HG03139 (cell line): ENCODE data around the gene MED25.

ENCODE experiments used
- ATAC-seq: cut with Tn5 transposase; IDR thresholded peaks from one replicate; pipeline ENCODE4 v1.9.1; 2021; ENCODE audit not compliant: unreplicated experiment

Gene MED25

DNA sequence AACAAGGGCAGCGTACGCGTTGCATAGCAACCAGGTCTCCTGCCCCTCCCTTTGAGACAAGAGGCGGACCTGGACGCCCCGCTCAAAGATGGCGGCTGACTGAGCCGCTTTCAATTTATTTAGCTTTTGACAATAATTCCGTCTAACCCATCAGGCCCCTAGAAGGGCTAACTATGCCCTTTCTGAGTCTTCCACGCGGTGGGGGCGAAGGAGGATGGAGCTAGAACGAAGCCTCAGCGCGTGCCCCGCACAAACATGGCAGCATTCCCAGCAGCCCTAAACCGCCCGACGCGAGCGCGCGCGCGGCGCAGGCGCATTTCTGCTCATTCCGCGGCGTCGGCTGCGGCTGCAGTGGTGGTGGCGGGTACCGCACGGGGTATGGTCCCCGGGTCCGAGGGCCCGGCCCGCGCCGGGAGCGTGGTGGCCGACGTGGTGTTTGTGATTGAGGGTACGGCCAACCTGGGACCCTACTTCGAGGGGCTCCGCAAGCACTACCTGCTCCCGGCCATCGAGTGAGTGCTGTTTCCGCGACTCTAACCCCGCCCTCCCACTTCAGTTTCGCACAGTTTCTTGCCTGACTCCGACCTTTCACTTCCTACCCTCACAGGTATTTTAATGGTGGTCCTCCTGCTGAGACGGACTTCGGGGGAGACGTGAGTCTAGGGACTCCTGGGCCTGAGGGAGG lies at the start of gene MED25:
Gene MED25, plus strand, starts transcription at position 326 of the 685 bp plus-strand sequence. Its CDS starts 53 bp downstream, at position 379.
- no peak for ATAC-seq

DNA sequence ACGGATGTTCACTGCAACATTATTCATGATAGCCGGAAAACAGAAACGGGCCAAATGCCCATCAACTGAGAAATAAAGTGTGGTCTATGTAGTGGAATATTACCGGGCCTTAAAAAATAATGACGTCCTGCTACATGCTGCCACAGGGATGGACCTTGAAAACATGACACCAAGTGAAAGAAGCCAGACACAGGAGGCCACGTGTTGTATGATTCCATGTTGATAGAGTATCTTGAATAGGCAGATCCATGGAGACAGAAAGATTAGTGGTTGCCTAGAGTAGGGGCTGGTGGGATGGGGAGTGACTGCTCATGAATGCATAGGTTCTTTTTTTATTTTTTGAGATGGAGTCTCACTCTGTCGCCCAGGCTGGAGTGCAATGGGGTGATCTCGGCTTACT lies 47.6 kb upstream of the MED25 start:
- ATAC-seq, result no peak

DNA sequence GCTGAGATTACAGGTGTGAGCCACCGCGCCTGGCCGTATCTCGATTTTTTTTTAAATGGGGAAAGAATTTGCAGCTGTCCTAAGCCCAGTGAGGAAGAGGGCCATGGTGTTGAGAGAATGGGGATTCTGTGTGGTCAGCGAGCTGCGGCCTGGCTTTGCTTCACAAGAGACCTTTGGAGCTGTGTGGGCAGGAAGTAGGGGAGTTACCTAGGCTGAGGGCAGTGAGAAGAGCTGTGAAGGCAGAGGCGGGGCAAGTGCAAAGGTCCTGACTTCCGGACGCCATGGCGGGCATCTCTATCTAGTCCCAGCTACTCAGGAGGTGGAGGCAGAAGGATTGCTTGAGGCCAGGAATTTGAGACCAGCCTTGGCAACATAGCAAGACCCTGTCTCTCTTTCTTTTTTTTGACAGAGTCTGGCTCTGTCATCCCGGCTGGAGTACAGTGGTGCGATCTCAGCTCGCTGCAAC lies 46.4 kb upstream of the MED25 start:
- no peak for ATAC-seq

DNA sequence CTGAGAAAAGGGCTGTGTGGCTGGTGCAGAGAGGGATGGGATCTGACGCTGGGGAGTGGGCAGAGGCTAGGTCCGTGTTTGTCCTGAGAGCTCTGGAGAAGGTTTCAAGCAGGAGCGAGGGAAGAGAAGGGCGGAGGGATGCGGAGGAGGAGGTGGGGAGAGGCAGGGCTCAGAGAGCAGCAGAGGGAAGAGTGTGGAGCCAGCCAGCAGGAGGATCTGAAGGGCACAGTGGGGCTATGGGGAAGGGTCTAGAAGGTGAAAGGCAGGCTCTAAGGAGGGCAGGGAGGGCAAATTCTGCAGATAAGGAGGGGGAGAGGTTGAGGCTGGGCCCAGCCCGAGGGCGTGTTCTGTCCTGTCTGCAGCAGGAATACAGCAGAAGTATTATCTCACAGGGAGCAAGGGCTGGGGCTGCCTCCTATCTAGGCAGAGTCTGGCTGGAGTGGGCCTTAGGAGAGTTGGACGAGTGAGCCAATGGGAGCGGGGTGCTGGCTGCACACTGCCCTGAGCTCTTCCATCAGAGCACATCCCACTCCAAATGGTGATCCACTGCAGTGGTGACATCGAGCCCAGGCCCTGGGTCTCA lies 45.1 kb upstream of the MED25 start:
- no peak for ATAC-seq

DNA sequence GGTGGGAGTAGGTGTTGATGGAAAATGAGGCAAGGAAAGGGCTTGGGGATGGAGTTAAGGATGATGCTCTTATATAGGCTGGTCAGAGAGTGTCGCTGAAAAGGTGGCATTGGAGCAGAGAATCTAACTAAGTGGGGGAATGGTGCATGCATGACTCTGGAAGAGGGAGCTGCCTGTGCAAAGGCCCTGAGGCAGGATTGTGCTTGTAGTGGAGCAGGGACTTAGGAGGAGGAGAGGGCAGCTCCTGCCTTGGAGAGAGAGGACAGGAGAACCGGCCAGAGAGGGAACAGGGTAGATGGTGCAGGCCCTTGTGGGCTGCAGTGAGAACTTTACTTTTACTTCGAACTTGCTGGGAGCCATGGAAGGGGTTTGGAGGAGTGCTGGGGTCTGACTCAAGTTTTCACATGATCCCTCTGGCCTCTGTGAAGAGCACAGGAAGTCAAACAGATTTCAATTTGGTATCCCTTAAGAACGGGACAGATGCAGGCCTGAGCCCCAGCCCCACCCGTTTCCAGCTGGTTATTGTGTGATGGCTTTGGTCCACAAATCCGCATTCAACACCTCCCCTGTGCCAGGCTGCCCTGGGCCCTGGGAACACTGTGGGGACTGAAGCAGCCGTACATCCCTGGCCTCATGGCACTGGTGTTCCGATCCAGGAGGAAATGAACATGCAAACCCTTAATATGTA lies 44.3 kb upstream of the MED25 start:
- no peak for ATAC-seq

DNA sequence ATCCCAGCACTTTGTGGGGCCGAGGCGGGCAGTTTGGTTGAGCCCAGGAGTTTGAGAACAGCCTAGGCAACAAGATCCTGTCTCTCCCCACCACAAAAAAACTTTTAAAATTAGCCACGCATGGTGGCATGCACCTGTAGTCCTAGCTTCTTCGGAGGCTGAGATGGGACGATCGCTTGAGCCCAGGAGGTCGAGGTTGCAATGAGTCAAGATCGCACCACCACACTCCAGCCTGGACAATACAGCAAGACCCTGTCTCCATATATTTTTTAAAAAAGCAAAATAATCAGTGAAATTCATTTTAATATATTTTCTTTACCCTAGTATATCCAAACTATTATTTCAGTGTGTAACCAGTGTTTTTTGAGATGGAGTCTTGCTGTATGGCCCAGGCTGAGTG lies 43.1 kb upstream of the MED25 start:
- ATAC-seq, result no peak

DNA sequence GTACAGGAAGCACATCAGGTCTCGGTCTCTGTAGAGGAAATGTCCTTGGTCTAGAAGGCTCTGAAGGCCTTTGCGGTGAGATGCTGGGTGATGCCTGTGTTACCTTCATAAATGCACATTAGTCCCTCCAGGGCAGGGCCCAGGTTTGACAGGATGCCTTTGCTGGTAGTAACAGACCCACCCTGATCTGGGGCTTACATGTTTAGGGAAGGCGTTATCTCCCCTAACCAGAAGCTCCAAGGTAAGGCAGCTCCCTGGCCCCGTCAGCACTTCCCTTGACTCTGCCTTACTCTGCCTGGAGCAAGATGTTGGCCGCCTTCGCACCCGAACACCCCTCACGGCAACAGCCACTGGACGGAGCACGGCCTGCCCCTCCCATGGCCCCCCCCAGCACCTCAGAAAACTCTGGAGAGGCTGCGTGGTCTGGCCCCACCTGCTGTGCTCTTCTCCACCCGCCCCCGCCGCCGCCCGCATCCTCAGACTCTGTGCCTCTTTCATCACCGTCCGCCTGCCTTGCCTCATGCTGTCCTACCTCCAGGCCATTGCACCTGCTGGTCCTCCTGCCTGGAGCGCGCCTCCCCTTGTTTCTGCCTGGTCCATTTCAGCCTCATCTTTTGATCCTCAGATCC lies 42.2 kb upstream of the MED25 start:
- no peak for ATAC-seq

DNA sequence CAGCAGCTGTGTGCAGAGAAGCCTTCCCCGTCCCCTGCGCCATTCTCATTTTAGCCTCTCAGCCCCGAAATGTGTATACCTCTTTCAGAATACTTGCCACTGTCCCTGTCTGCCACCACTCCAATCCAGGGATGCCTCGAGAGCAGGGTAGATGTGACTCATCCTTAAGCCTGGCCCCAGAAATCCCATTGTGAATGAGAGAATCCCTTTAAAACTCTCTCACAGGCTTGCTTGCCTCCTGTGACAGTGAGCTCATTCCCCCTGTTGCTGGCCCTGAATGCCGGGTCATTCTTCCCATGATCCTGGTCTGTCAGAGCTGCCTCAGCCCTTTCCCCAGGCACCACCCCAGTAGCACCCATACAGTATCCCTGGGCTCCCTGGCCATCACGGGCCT lies 41.7 kb upstream of the MED25 start:
- no peak for ATAC-seq

DNA sequence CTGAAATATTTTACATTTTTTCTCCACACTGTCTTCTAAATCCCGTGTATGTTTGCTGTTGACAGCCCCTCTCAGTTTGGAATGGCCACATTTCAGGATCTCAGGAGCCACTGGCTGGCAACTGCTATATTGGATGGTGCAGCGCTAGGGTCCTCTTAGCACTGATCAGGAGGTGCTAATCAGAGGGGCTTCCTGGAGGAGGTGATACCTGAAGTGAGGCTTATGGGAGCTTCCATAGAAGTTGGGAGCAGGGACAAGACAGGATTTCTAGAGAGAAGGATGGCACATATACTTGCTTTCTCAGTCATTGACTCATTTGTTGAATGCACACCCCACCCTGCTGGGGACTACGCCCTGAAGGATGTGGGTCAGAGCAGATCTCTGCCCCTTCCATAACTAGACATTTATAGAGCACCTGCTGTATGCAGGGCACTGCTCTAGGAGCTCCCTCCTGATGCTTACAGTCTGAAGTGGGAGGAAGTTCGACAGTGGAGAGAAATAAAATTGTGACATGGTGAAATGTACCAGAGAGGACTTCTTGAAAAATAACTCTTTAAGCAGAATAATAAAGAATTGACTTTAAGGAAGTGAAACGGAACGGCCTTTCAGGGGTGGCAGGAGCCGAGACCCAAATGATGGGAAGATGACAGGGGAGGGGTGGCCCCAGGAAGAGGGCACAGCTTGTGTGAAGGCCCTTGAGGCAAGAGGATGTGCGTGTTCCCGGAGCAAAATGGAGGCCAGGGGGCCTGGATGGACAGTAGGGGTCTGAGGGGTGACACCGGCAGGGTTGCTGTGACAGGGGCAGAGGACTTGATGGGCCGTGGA lies 38.1 kb upstream of the MED25 start:
- no peak for ATAC-seq

DNA sequence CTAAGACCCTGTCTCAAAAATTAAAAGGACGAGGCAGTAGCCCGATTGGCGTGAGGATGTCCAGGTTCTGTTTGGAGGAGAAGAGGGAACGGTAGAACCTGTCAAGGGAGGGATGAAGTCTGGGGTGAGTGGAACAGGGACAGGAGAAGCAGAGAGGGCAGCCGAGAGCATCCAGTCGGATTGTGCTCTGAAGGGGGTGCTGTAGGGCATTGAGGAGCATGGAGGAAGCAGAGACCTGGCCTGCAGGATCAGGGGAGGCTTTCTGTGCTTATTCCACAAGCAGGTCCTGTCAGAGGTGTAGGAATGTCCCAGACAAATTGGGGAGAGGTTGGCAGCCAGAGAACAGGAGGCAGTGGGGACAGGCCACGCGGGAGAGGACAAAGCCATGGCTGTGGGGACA lies 37.2 kb upstream of the MED25 start:
- no peak for ATAC-seq

DNA sequence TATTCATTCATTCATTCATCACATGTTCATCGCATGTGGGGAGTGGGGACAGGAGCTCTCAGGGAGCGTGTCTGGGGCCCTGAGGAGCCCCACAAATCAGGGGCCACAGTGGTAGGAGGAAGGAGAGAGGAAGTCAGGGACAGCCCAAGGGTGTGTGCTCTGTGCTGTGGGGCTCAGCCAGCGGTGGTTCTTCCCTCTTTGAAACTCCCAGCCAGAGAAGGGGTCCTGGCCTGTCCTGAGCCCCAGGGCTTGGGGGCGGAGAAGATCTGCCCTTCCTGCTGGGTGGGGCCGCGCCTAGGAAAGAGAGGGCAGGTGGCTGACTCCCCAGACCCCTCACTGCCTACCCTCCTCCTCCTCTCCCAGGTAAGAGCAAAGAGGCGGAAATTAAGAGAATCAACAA lies 36.7 kb upstream of the MED25 start:
- ATAC-seq, result no peak

DNA sequence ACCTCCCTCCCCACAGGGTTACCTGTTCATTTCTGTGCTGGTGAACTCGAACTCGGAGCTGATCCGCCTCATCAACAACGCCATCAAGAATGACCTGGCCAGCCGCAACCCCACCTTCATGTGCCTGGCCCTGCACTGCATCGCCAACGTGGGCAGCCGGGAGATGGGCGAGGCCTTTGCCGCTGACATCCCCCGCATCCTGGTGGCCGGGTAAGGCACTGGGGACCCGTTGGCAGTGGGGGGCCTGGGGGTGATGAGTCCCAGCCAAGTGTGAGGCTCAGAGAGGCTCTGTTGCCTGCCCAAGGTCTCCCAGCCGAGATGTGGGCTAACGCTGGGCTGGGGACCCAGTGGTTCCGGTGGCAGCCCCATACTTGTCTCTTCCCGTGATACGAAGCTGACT lies 35.6 kb upstream of the MED25 start:
- ATAC-seq, result no peak

DNA sequence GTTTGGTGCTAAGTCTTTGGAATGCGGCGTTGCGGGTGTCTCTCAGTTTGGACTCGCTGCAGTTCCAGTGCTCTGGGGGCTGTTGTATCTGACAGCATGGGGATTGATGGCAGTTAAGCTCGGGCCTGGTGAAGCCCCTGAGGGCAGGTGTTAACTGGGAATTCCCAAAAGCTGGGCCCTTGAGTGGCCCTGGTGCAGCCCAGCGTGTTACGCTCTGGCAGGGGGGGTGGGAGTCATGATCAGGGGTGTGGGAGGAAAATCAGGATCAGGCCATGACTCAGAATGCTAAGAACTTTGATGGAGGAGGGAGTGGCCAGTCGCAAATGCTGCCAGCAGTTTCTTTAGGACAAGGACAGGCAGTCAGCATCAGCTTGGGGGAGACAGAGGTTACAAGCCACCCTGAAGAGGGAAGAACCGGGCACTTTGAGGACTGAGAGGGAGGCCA lies 31.7 kb upstream of the MED25 start:
- ATAC-seq, result no peak

DNA sequence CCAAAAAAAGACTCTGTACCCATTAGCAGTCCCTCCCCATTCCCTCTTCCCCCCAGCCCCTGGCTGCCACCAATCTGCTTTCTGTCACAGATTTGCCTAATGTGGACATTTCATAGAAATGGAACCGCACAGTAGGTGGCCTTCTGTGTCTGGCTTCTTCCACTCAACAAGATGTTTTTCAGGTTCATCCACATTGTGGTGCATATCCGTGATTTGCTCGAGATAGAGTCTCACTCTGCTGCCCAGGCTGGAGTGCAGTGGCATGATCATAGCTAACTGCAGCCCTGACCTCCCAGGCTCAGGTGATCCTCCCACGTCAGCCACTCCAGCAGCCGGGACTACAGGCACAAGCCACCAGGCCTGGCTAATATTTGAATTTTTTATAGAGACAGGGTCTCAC lies 30.3 kb upstream of the MED25 start:
- ATAC-seq, result no peak

DNA sequence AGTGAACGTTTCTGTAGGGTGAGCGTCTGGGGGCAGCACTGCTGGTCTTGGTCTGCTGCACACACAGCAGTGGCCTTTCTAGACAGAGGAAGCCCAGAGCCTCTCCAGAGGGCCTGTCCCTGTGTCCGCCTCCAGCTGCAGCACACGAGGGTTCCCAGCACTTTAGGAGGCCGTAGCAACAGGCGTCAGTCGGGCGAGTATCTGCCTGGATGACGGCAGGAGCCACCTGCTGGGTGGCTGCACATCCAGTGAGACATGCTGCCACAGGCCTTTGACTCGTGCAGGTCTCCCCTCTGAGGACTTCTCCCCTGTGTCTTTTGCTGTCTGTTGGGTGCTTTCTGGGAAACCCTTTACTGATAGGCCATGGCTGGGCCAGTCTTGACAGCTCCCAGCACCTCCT lies 29.2 kb upstream of the MED25 start:
- ATAC-seq, result no peak

DNA sequence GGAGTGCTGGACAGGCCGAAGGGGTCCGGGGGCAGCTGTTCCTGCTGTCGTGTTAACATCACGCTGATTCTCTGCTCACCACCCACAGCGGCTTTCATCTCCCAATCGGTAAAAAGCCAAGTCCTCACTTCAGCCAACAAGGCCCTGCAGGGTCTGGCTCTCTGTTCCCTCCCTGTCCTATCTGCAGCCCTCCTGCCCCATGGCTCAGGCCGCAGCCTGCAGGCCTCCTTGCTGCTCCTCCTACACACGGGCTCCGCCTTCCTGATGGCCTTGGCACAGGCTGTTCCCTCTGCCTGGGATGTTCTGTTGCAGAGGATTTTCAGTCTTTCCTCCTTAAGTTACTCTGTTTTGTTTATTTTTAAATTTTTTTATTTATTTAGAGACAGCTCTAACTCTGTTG lies 27.2 kb upstream of the MED25 start:
- no peak for ATAC-seq

DNA sequence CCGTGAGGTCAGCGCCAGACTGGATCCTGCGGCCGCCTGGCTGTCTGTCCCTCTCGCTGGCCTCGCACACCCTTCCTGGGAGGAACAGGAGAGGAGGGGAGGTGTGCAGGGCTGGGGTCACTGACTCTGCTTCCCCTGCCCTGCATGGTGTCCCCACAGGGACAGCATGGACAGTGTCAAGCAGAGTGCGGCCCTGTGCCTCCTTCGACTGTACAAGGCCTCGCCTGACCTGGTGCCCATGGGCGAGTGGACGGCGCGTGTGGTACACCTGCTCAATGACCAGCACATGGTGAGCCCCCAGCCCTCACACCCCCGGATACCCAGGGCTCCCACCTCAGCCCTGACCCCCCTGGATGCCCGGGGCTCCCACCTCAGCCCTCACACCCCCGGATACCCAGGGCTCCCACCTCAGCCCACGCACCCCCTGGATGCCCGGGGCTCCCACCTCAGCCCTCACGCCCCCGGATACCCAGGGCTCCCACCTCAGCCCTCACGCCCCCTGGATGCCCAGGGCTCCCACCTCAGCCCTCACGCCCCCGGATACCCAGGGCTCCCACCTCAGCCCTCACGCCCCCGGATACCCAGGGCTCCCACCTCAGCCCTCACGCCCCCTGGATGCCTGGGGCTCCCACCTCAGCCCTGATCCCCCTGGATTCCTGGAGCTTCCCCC lies 26.2 kb upstream of the MED25 start:
- no peak for ATAC-seq

DNA sequence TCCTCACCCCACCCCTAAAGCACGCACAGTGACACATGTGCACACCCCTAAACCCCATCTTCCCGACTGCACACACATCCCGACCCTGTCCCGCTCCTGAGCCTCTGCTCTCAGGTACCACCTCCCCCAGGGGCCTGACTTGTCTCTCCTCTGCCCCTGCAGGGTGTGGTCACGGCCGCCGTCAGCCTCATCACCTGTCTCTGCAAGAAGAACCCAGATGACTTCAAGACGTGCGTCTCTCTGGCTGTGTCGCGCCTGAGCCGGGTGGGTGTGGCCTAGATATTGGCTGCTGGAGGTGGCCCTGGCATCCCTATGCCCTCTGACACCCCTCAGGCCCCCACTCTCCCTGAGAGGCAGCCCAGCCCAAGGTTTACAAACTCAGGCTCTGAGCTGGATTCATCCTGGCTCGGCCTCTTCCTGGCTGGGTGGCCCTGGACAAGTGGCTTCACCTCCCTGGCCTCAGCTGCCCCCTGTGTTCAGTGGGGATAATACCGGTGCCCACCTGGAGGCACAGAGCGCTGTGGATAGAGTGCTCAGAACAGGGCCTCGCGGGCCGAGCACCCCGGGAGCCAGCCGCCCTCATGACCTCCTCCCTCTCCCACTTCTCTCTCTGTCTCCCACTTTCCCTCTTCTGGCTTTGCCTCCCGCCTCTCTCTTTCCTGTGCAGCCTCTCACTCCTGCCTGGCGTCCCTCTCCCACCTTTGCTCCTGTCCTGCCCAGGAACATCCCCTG lies 25.1 kb upstream of the MED25 start:
- no peak for ATAC-seq

DNA sequence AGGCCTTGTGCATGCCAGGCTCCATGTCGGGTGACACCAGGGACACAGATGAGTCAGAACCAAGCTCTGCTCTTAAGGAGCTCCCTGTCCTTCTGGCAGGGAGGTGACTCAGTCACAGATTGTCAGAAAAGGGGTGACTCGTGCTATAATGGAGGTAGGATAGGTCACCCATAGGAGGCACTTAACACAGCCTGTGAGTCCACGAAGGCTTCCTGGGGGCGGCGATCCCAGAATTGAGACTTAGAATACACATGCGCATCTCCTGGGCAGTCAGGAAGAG lies 24.6 kb upstream of the MED25 start:
- ATAC-seq, result no peak

DNA sequence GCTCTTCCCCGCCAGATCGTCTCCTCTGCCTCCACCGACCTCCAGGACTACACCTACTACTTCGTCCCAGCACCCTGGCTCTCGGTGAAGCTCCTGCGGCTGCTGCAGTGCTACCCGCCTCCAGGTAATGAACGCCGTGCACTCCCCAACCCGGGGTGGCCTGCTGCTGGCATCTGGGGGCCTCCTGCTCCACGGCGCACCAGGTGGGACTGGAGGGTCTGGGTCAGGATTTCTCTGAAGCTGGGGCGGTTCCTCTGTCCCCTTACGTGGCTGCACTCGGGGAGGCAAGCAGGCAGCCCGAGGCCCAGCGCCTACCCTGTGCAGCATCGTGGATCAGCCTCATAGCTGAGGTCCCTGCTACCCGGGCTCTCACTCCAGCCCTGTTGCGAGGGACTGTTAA lies 22.5 kb upstream of the MED25 start:
- no peak for ATAC-seq
